Activated CD4-positive, alpha-beta T cell treated with anti-CD3 and anti-CD28 coated beads, Interleukin-10, Interleukin-2, amounts not matched to agents 100 ng/mL and 50 ng/mL, durations not matched to agents 16 hours and 8 hours (primary cell): Measurements from ENCODE around the gene PCSK2.
"Not testable (repeated sequence)": the region's sequence is repeated elsewhere in the genome, so short reads cannot be mapped to it uniquely, and the experiment has no call there.

Experiments used
- DNase-seq: peaks from one replicate; pipeline ENCODE4 v3.0.0-alpha.2; 2020

Gene PCSK2

GRCh38 chr20:17226410-17227218 is at the start of gene PCSK2:
PCSK2 (plus strand) TSS chr20:17227040; CDS start chr20:17227306, 266 bp downstream.
- DNase-seq, result no peak

GRCh38 chr20:17177341-17177740 is 49.5 kb upstream of the PCSK2 start:
- DNase-seq, result no peak

- DNase-seq, result no peak
Observed at GRCh38 chr20:17179840-17180239, 47.0 kb upstream of the PCSK2 start.

- DNase-seq, result no peak
Observed at GRCh38 chr20:17189976-17190695, 36.7 kb upstream of the PCSK2 start.

GRCh38 chr20:17197041-17197440 is 29.8 kb upstream of the PCSK2 start:
- DNase-seq, result no peak

GRCh38 chr20:17202030-17202429 is 24.8 kb upstream of the PCSK2 start:
- no peak for DNase-seq

- DNase-seq, result no peak
Observed at GRCh38 chr20:17202673-17203072, 24.2 kb upstream of the PCSK2 start.

- DNase-seq, result no peak
Observed at GRCh38 chr20:17205084-17205813, 21.6 kb upstream of the PCSK2 start.

- no peak for DNase-seq
Observed at GRCh38 chr20:17210387-17210786, 16.5 kb upstream of the PCSK2 start.

GRCh38 chr20:17210983-17211382 is 15.9 kb upstream of the PCSK2 start:
- no peak for DNase-seq

- no peak for DNase-seq
Observed at GRCh38 chr20:17215167-17215566, 11.7 kb upstream of the PCSK2 start.

- not testable (repeated sequence) for DNase-seq
Observed at GRCh38 chr20:17219856-17220255, 7.0 kb upstream of the PCSK2 start.

GRCh38 chr20:17223553-17223952 is 3.3 kb upstream of the PCSK2 start:
- DNase-seq, result no peak

- no peak for DNase-seq
Observed at GRCh38 chr20:17225851-17226409, 910 bp upstream of the PCSK2 start.

- DNase-seq, result no peak
Observed at GRCh38 chr20:17227219-17227575, 357 bp downstream of the PCSK2 start.

- no peak for DNase-seq
Observed at GRCh38 chr20:17227669-17228623, 1.1 kb downstream of the PCSK2 start.

- no peak for DNase-seq
Observed at GRCh38 chr20:17228624-17229061, 1.8 kb downstream of the PCSK2 start.

GRCh38 chr20:17229256-17229655 is 2.4 kb downstream of the PCSK2 start:
- no peak for DNase-seq

GRCh38 chr20:17233626-17234025 is 6.8 kb downstream of the PCSK2 start:
- no peak for DNase-seq

- no peak for DNase-seq
Observed at GRCh38 chr20:17236766-17237165, 9.9 kb downstream of the PCSK2 start.

- DNase-seq, result no peak
Observed at GRCh38 chr20:17248224-17248623, 21.4 kb downstream of the PCSK2 start.

GRCh38 chr20:17262786-17263185 is 35.9 kb downstream of the PCSK2 start:
- no peak for DNase-seq
